PC-9 (cell line): ENCODE measurements around the gene IL10. TPM values are rescaled to one million over a fixed set of nuclear protein-coding genes. Genes with fewer than 3 reads are reported as not detected.

Experiments used
- BruUV-seq: library from RNA; stranded (reverse); fragments of 400-500 nt; replicated peaks from 2 replicates; lab custom pipeline; 2021; lab: Mats Ljungman, UMichigan
- CTCF ChIA-PET: fragments of 300-600 bp; sonication (Branson Sonifier 250); formaldehyde crosslinking; loops from one replicate; lab custom pipeline; 2022; ENCODE audit warnings: antibody characterized with exemption; lab: Charles Lee
- POLR2A ChIA-PET: fragments of 300-600 bp; sonication (Branson Sonifier 250); formaldehyde crosslinking; loops from one replicate; lab custom pipeline; 2022; ENCODE audit warnings: antibody characterized with exemption; ENCODE audit not compliant: unreplicated experiment; lab: Charles Lee
- DNase-seq, 2 experiments: peaks; one replicate each; pipeline versions ENCODE4 v3.0.0 to v3.0.0-alpha.2; 2015 to 2022; ENCODE audit warnings: mixed read lengths in 1 of 2
- H2AFZ ChIP-seq: fragments of 200-600 bp; sonication (generic); 2 replicates; pipeline ENCODE4 v1.8.1; 2017; ENCODE audit warnings: antibody characterized with exemption
- H3F3A ChIP-seq: fragments of 200-600 bp; sonication (generic); 2 replicates; pipeline ENCODE4 v1.8.1; 2017; ENCODE audit warnings: antibody characterized with exemption, mild to moderate bottlenecking, low read depth; ENCODE audit not compliant: insufficient read depth
- H3K27ac ChIP-seq: fragments of 200-600 bp; sonication (generic); 2 replicates; pipeline ENCODE4 v1.6.1; 2016; ENCODE audit warnings: mixed run types
- H3K27me3 ChIP-seq: fragments of 200-600 bp; sonication (generic); 2 replicates; pipeline ENCODE4 v1.6.1; 2016; ENCODE audit warnings: low read depth, mixed run types; ENCODE audit not compliant: insufficient read depth
- H3K36me3 ChIP-seq: fragments of 200-600 bp; sonication (generic); 2 replicates; pipeline ENCODE4 v1.6.1; 2016; ENCODE audit warnings: low read depth, mixed run types
- H3K4me1 ChIP-seq: fragments of 200-600 bp; sonication (generic); replicated peaks from 2 replicates; pipeline ENCODE4 v1.6.1; 2016; ENCODE audit warnings: mixed run types; ENCODE audit not compliant: insufficient read depth
- H3K4me2 ChIP-seq: fragments of 200-600 bp; sonication (generic); 2 replicates; pipeline ENCODE4 v1.6.1; 2017; ENCODE audit warnings: mixed run types
- H3K4me3 ChIP-seq: fragments of 200-600 bp; sonication (generic); 2 replicates; pipeline ENCODE4 v1.6.1; 2016; ENCODE audit warnings: mixed run types
- H3K79me2 ChIP-seq: fragments of 200-600 bp; sonication (generic); 2 replicates; pipeline ENCODE4 v1.6.1; 2017; ENCODE audit warnings: low read depth, mixed run types
- H3K9me2 ChIP-seq: fragments of 200-600 bp; sonication (generic); 2 replicates; pipeline ENCODE4 v1.8.1; 2017; ENCODE audit warnings: mild to moderate bottlenecking; ENCODE audit not compliant: insufficient read depth
- H3K9me3 ChIP-seq: fragments of 200-600 bp; sonication (generic); 2 replicates; pipeline ENCODE4 v1.8.1; 2016; ENCODE audit warnings: low read depth; ENCODE audit not compliant: insufficient read depth
- H4K20me1 ChIP-seq: fragments of 200-600 bp; sonication (generic); 2 replicates; pipeline ENCODE4 v1.8.1; 2017; ENCODE audit not compliant: insufficient read depth
- CTCF ChIP-seq: fragments of 200-600 bp; sonication (generic); conservative IDR thresholded peaks from 2 replicates; pipeline ENCODE4 v1.6.1; 2017; ENCODE audit warnings: mixed run types, antibody characterized with exemption, mild to moderate bottlenecking, moderate library complexity
- EZH2 ChIP-seq: fragments of 200-600 bp; sonication (generic); IDR thresholded peaks from 2 replicates; pipeline ENCODE4 v1.8.0; 2017; ENCODE audit warnings: antibody characterized with exemption, low read depth
- intact Hi-C: fragments of 100-400 bp; cut with micrococcal nuclease; formaldehyde crosslinking; loops from one replicate; pipeline ENCODE4 v1.10.0; 2022; ENCODE audit not compliant: unreplicated experiment
- total RNA-seq: library from RNA; stranded (reverse); gene quantifications from 2 replicates; pipeline ENCODE4 v1.2.3, GENCODE V29; 2021

IL10 gene
- total RNA-seq, 1 experiment from 2014 or later: not detected

GRCh38 chr1:206723462-206723804, 48.9 kb downstream of the IL10 start:
- ChIA-PET POLR2A (no interaction called here), CTCF (no interaction called here)
- peaks cover 44% of the 10 kb centered on the region for H3K4me1 ChIP-seq
- no peak overlapping the region; the same call in 1 of the 2 replicates for H3K4me3 ChIP-seq
- H3K79me2 ChIP-seq: peaks cover 68% of the 10 kb centered on the region
- intact Hi-C loops: no loop called here
- peak overlapping the region; percentile 66 for H3K4me2 ChIP-seq
- H3K36me3 ChIP-seq: no peaks in the 10 kb centered on the region
- no peak overlapping the region for H2AFZ ChIP-seq
- peaks cover 34% of the 10 kb centered on the region for H4K20me1 ChIP-seq
- TF ChIP-seq CTCF (no peak), EZH2 (no peak)
- no TSS peak for BruUV-seq
- peak overlapping the region; percentile 72 for H3K27ac ChIP-seq
- DNase-seq: no peak
- H3F3A ChIP-seq: peaks cover 17% of the 10 kb centered on the region; the same call in 1 of the 2 replicates
- no peaks in the 10 kb centered on the region for H3K9me3 ChIP-seq
- no peaks in the 10 kb centered on the region for H3K9me2 ChIP-seq
- H3K27me3 ChIP-seq: no peaks in the 10 kb centered on the region

GRCh38 chr1:206722751-206723461, 49.4 kb downstream of the IL10 start:
- BruUV-seq: no TSS peak
- Histone ChIP-seq H2AFZ (no peak overlapping the region), H3K4me2 (peak overlapping the region; percentile 66), H4K20me1 (peaks cover 31% of the 10 kb centered on the region), H3K79me2 (peaks cover 69% of the 10 kb centered on the region), H3K36me3 (no peaks in the 10 kb centered on the region), H3K4me3 (no peak overlapping the region; the same call in 1 of the 2 replicates), H3K27me3 (no peaks in the 10 kb centered on the region), H3K9me2 (no peaks in the 10 kb centered on the region), H3K9me3 (no peaks in the 10 kb centered on the region), H3K27ac (peak overlapping the region; percentile 72), H3K4me1 (peaks cover 48% of the 10 kb centered on the region), H3F3A (peaks cover 17% of the 10 kb centered on the region; the same call in 1 of the 2 replicates)
- no peak for DNase-seq
- ChIA-PET CTCF (no interaction called here), POLR2A (interaction anchor here (0.6 kb wide), 1 partner anchor 17 kb away, joined by 5 read pairs; no protein-coding TSS in a partner anchor)
- TF ChIP-seq EZH2: no peak
- no peak for TF ChIP-seq CTCF
- intact Hi-C loops: no loop called here

- Histone ChIP-seq H3K36me3 (no peaks in the 10 kb centered on the region), H3K27me3 (no peaks in the 10 kb centered on the region), H2AFZ (no peak overlapping the region), H3K9me2 (no peaks in the 10 kb centered on the region), H3K79me2 (peaks cover 70% of the 10 kb centered on the region), H3K9me3 (no peaks in the 10 kb centered on the region), H3K4me2 (no peak overlapping the region), H3K27ac (no peak overlapping the region), H3K4me1 (peaks cover 62% of the 10 kb centered on the region), H3F3A (peaks cover 17% of the 10 kb centered on the region; the same call in 1 of the 2 replicates), H4K20me1 (peaks cover 17% of the 10 kb centered on the region), H3K4me3 (no peak overlapping the region)
- ChIA-PET CTCF (no interaction called here), POLR2A (no interaction called here)
- intact Hi-C loops: no loop called here
- TF ChIP-seq EZH2 (no peak), CTCF (no peak)
- no peak for DNase-seq
- no TSS peak for BruUV-seq
Measured at GRCh38 chr1:206721454-206721853, 50.8 kb downstream of the IL10 start.
